Measurements from ENCODE around the gene SLC6A6.

SLC6A6 gene

DNA sequence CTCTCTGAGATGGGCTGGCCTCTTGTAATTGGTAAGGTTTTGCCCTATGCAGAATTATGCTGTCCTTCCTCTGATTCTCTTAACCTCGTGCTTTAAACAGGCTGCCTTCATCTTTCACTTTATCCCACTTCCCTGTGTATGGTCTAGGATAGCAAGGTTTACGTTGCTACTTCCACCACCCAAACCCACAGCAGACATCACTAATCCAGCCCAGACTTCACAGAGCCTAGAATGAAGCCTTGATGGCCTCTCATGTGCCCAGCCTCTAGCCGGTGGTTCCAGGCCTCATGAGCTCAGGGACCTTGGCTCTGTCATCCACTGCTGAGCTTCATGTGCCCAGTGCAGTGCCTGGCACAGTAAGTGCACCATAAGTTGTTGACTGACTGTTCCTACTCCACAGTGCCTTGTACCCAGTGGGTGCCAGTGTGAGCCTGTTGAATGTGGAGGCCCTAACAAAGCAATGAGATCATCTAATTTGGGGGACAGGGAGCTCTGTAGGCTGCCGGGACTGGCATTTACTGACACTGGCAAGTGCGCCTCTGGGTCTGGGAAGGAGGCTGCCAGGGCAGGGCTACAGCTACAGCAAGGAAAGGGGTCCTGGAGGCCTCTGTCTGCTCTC is 12.5 kb downstream of the SLC6A6 start:
- Histone ChIP-seq H3K9me3 (ENCODE audit: control insufficient read depth in 1 of 2, low read length in 2 of 2) (no peaks in the 10 kb centered on the region), H3K36me3 (ENCODE audit: control insufficient read depth in 1 of 2, insufficient read depth in 2 of 2, low read length in 2 of 2) (peaks cover 0 to 12% of the 10 kb centered on the region in 2 donors), H3K4me3 (ENCODE audit: low read depth in 1 of 2, low read length in 2 of 2) (no peak overlapping the region), H3K27ac (ENCODE audit: low read depth, low read length) (no peak overlapping the region), H3K4me1 (ENCODE audit: control insufficient read depth in 1 of 2, insufficient read depth in 2 of 2, low read length in 2 of 2) (peaks cover 19 to 39% of the 10 kb centered on the region in 2 donors), H3K9ac (ENCODE audit: low read depth in 1 of 2, low read length in 2 of 2) (no peak overlapping the region), H3K27me3 (ENCODE audit: control insufficient read depth in 1 of 2, insufficient read depth in 2 of 2, low read length in 2 of 2) (no peaks in the 10 kb centered on the region)

GRCh38 chr3:14415501-14415900 is 13.1 kb downstream of the SLC6A6 start:
- H3K27me3 ChIP-seq (ENCODE audit: control insufficient read depth in 1 of 2, insufficient read depth in 2 of 2, low read length in 2 of 2) = no peaks in the 10 kb centered on the region
- H3K9ac ChIP-seq (ENCODE audit: low read depth in 1 of 2, low read length in 2 of 2) = no peak overlapping the region
- H3K9me3 ChIP-seq (ENCODE audit: control insufficient read depth in 1 of 2, low read length in 2 of 2) = no peaks in the 10 kb centered on the region
- H3K27ac ChIP-seq (ENCODE audit: low read depth, low read length) = no peak overlapping the region
- peaks cover 0 to 12% of the 10 kb centered on the region in 2 donors for H3K36me3 ChIP-seq (ENCODE audit: control insufficient read depth in 1 of 2, insufficient read depth in 2 of 2, low read length in 2 of 2)
- peaks cover 19 to 35% of the 10 kb centered on the region in 2 donors for H3K4me1 ChIP-seq (ENCODE audit: control insufficient read depth in 1 of 2, insufficient read depth in 2 of 2, low read length in 2 of 2)
- H3K4me3 ChIP-seq (ENCODE audit: low read depth in 1 of 2, low read length in 2 of 2) = no peak overlapping the region

- Histone ChIP-seq H3K4me1 (ENCODE audit: control insufficient read depth in 1 of 2, insufficient read depth in 2 of 2, low read length in 2 of 2) (peaks cover 19 to 28% of the 10 kb centered on the region in 2 donors), H3K36me3 (ENCODE audit: control insufficient read depth in 1 of 2, insufficient read depth in 2 of 2, low read length in 2 of 2) (peaks cover 0 to 9% of the 10 kb centered on the region in 2 donors), H3K27me3 (ENCODE audit: control insufficient read depth in 1 of 2, insufficient read depth in 2 of 2, low read length in 2 of 2) (no peaks in the 10 kb centered on the region), H3K27ac (ENCODE audit: low read depth, low read length) (no peak overlapping the region), H3K9me3 (ENCODE audit: control insufficient read depth in 1 of 2, low read length in 2 of 2) (no peaks in the 10 kb centered on the region), H3K9ac (ENCODE audit: low read depth in 1 of 2, low read length in 2 of 2) (no peak overlapping the region), H3K4me3 (ENCODE audit: low read depth in 1 of 2, low read length in 2 of 2) (no peak overlapping the region)
Observed at GRCh38 chr3:14416453-14416852, 14.0 kb downstream of the SLC6A6 start.

DNA sequence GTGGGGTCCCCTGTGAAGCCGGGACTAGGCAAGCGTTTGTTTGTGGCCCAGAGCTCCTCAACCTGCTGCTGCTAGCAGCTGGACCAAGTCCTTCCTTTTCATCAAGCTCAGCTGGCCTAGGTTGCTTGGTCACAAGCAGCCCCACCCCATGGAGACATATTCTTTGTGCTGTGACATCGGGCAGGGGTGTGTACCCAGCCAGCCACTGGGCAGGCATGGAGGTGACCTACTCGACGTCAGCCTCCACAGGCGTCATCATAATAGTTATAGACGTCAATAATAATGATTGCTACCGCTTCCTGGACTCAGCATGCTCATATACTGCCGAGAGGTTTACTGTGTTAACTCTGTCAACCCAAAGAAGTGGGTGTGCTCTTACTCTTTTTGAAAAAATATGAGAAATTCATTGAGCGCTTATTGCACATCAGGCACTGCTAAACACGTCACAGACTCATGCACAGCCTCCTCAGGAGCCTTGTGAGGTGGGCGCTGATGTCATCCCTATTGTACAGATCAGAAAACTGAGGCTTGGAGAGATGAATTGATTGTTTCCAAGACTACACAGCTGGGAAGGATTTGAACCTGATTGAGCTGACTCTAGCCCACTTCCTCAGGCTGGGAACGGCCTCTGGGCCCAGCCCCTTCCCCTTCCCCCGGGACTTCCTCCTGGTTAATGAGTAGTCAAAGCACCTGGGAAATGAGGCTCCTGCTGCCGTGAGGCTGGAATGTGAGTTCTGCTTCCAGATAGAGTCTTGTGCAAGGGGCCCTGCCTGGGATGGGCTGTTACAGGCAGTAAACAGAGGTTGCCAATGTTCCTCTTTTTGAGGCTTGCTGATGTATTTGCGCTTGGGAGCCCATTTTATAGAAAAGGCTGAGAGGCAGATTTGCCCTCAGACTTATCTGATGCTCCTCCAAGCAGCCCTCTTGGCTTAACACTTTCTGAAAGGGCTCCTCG is 16.2 kb downstream of the SLC6A6 start:
- peaks cover 21 to 31% of the 10 kb centered on the region in 2 donors for H3K4me1 ChIP-seq (ENCODE audit: control insufficient read depth in 1 of 2, insufficient read depth in 2 of 2, low read length in 2 of 2)
- no peaks in the 10 kb centered on the region for H3K9me3 ChIP-seq (ENCODE audit: control insufficient read depth in 1 of 2, low read length in 2 of 2)
- no peaks in the 10 kb centered on the region for H3K27me3 ChIP-seq (ENCODE audit: control insufficient read depth in 1 of 2, insufficient read depth in 2 of 2, low read length in 2 of 2)
- no peak overlapping the region for H3K4me3 ChIP-seq (ENCODE audit: low read depth in 1 of 2, low read length in 2 of 2)
- H3K27ac ChIP-seq (ENCODE audit: low read depth, low read length) = no peak overlapping the region
- H3K36me3 ChIP-seq (ENCODE audit: control insufficient read depth in 1 of 2, insufficient read depth in 2 of 2, low read length in 2 of 2) = peaks cover 0 to 7% of the 10 kb centered on the region in 2 donors
- peak overlapping the region in 1 of 2 donors; percentile 21 for H3K9ac ChIP-seq (ENCODE audit: low read depth in 1 of 2, low read length in 2 of 2)

GRCh38 chr3:14422016-14422963 is 19.9 kb downstream of the SLC6A6 start:
- Histone ChIP-seq H3K9ac (ENCODE audit: low read depth in 1 of 2, low read length in 2 of 2) (no peak overlapping the region), H3K36me3 (ENCODE audit: control insufficient read depth in 1 of 2, insufficient read depth in 2 of 2, low read length in 2 of 2) (no peaks in the 10 kb centered on the region), H3K27me3 (ENCODE audit: control insufficient read depth in 1 of 2, insufficient read depth in 2 of 2, low read length in 2 of 2) (no peaks in the 10 kb centered on the region), H3K27ac (ENCODE audit: low read depth, low read length) (no peak overlapping the region), H3K4me1 (ENCODE audit: control insufficient read depth in 1 of 2, insufficient read depth in 2 of 2, low read length in 2 of 2) (peaks cover 56 to 62% of the 10 kb centered on the region in 2 donors), H3K4me3 (ENCODE audit: low read depth in 1 of 2, low read length in 2 of 2) (no peak overlapping the region), H3K9me3 (ENCODE audit: control insufficient read depth in 1 of 2, low read length in 2 of 2) (no peaks in the 10 kb centered on the region)

DNA sequence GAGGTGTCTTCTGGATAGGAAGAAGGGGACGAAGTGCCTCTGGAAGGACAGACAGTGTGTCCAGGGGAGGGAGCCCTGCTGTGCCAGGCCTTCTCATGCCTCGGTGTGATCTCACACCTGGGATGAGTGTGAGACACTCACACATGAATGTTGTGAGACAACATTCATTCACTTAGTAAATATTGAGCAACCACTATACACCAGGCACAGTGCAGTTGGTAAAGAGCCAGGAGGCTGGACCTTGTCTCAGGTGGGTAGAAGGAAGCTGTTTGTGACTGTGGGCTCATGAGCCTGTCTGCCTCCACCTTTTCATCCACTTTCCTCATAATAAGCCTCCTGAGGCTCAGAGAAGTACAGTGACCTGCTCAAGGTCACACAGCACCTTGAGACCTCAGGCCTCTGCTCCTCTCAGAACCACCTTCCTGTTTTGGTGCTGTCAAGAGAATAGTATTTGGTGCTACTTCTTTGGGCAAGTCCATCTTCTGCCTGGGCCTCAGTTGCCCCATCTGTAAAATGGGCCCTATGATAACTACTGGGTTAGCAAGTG is 20.9 kb downstream of the SLC6A6 start:
- Histone ChIP-seq H3K36me3 (ENCODE audit: control insufficient read depth in 1 of 2, insufficient read depth in 2 of 2, low read length in 2 of 2) (no peaks in the 10 kb centered on the region), H3K9me3 (ENCODE audit: control insufficient read depth in 1 of 2, low read length in 2 of 2) (no peaks in the 10 kb centered on the region), H3K4me1 (ENCODE audit: control insufficient read depth in 1 of 2, insufficient read depth in 2 of 2, low read length in 2 of 2) (peaks cover 61 to 64% of the 10 kb centered on the region in 2 donors), H3K9ac (ENCODE audit: low read depth in 1 of 2, low read length in 2 of 2) (no peak overlapping the region), H3K27ac (ENCODE audit: low read depth, low read length) (no peak overlapping the region), H3K27me3 (ENCODE audit: control insufficient read depth in 1 of 2, insufficient read depth in 2 of 2, low read length in 2 of 2) (no peaks in the 10 kb centered on the region), H3K4me3 (ENCODE audit: low read depth in 1 of 2, low read length in 2 of 2) (no peak overlapping the region)

GRCh38 chr3:14423963-14424362 is 21.6 kb downstream of the SLC6A6 start:
- Histone ChIP-seq H3K4me1 (ENCODE audit: control insufficient read depth in 1 of 2, insufficient read depth in 2 of 2, low read length in 2 of 2) (peaks cover 61 to 65% of the 10 kb centered on the region in 2 donors), H3K27ac (ENCODE audit: low read depth, low read length) (no peak overlapping the region)

DNA sequence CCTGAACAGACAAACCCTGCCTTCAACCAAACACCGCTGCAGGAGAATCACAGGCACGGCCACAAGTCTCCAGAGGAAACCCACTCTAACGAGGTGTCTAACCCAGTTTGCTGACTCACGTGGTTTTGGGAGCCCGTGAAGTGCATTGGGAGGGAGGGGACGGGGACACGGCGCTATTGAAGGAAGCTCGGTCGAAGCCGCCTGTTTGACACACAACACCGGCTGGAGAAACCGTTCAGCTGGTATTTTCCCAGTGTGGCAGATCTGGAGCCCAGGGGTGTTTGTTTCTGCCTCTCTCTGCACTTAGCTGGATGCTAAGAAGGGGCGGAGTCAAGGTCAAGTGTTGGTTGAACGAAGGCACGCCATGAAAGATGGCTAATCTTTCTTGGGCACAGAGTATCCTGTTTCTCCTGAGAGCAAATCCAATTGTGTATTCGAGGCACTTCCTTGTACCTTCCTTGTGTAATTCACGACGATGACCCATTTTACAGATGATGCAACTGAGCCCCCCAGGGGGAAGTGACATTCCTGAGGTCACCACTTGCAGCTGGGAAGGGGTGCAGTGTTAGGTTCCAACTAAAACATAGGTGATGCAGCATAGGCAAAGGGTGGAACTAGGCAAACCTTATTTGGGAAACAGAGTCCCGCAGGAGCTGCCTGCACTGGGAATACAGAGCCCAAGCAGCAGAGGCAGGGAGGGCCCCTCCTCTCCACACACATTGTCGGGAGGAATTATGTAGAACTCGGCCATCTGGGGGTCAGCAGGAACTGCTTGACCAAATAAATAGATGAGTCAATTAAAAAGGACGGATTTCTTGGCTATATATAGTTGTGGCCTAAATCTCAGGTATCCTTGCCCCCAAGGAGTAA is 22.5 kb downstream of the SLC6A6 start:
- Histone ChIP-seq H3K9ac (ENCODE audit: low read depth in 1 of 2, low read length in 2 of 2) (no peak overlapping the region), H3K4me1 (ENCODE audit: control insufficient read depth in 1 of 2, insufficient read depth in 2 of 2, low read length in 2 of 2) (peaks cover 60 to 69% of the 10 kb centered on the region in 2 donors), H3K27me3 (ENCODE audit: control insufficient read depth in 1 of 2, insufficient read depth in 2 of 2, low read length in 2 of 2) (no peaks in the 10 kb centered on the region), H3K27ac (ENCODE audit: low read depth, low read length) (no peak overlapping the region), H3K4me3 (ENCODE audit: low read depth in 1 of 2, low read length in 2 of 2) (no peak overlapping the region), H3K36me3 (ENCODE audit: control insufficient read depth in 1 of 2, insufficient read depth in 2 of 2, low read length in 2 of 2) (no peaks in the 10 kb centered on the region), H3K9me3 (ENCODE audit: control insufficient read depth in 1 of 2, low read length in 2 of 2) (no peaks in the 10 kb centered on the region)

More at GRCh38 chr3:14423963-14424362, 21.6 kb downstream of the SLC6A6 start:
- Histone ChIP-seq H3K4me3 (ENCODE audit: low read depth in 1 of 2, low read length in 2 of 2) (no peak overlapping the region), H3K9ac (ENCODE audit: low read depth in 1 of 2, low read length in 2 of 2) (no peak overlapping the region), H3K9me3 (ENCODE audit: control insufficient read depth in 1 of 2, low read length in 2 of 2) (no peaks in the 10 kb centered on the region), H3K27me3 (ENCODE audit: control insufficient read depth in 1 of 2, insufficient read depth in 2 of 2, low read length in 2 of 2) (no peaks in the 10 kb centered on the region), H3K36me3 (ENCODE audit: control insufficient read depth in 1 of 2, insufficient read depth in 2 of 2, low read length in 2 of 2) (no peaks in the 10 kb centered on the region)
